Neural cell (in vitro differentiated cells): ENCODE measurements around the gene TMEM164. TPM values are rescaled to one million over a fixed set of nuclear protein-coding genes. Genes with fewer than 3 reads are reported as not detected.

Experiments
- H2AFZ ChIP-seq: fragments of 200-600, 300-800 bp; sonication (generic), shearing (Covaris generic); 2 replicates; pipeline ENCODE4 v1.6.0; 2014; ENCODE audit warnings: low read depth, mild to moderate bottlenecking, antibody characterized with exemption, low read length, moderate library complexity
- H3F3A ChIP-seq: fragments of 200-600 bp; shearing (Covaris generic); 2 replicates; pipeline ENCODE4 v1.6.1; 2016; ENCODE audit warnings: mild to moderate bottlenecking, moderate library complexity, mixed read lengths, antibody characterized with exemption, low read length; ENCODE audit not compliant: insufficient read depth, poor library complexity, severe bottlenecking
- H3K27ac ChIP-seq: fragments of 200-600, 300-800 bp; sonication (generic), shearing (Covaris generic); 2 replicates; pipeline ENCODE4 v1.5.1; 2014; ENCODE audit warnings: mild to moderate bottlenecking, low read length, moderate library complexity
- H3K27me3 ChIP-seq: fragments of 300-800, 200-600 bp; sonication (generic), shearing (Covaris generic); 2 replicates; pipeline ENCODE4 v1.6.0; 2014; ENCODE audit warnings: mild to moderate bottlenecking, low read depth, low read length, moderate library complexity; ENCODE audit not compliant: insufficient read depth
- H3K36me3 ChIP-seq: fragments of 300-800, 200-600 bp; sonication (generic), shearing (Covaris generic); 2 replicates; pipeline ENCODE4 v1.5.1; 2014; ENCODE audit warnings: mild to moderate bottlenecking, antibody characterized with exemption, low read length, moderate library complexity; ENCODE audit not compliant: insufficient read depth
- H3K4me2 ChIP-seq: fragments of 300-800, 200-600 bp; sonication (generic), shearing (Covaris generic); 2 replicates; pipeline ENCODE4 v1.6.0; 2014; ENCODE audit warnings: mild to moderate bottlenecking, low read length
- H3K4me3 ChIP-seq: fragments of 300-800, 200-600 bp; sonication (generic), shearing (Covaris generic); 2 replicates; pipeline ENCODE4 v1.5.1; 2014; ENCODE audit warnings: mild to moderate bottlenecking, low read length, moderate library complexity
- H3K79me2 ChIP-seq: fragments of 200-600 bp; shearing (Covaris generic); replicated peaks from 2 replicates; pipeline ENCODE4 v1.6.0; 2014; ENCODE audit warnings: mild to moderate bottlenecking, low read length, moderate library complexity; ENCODE audit not compliant: insufficient read depth
- H3K9ac ChIP-seq: fragments of 300-800, 200-600 bp; sonication (generic), shearing (Covaris generic); 2 replicates; pipeline ENCODE4 v1.6.1; 2016; ENCODE audit warnings: mild to moderate bottlenecking, low read length, mixed read lengths
- H3K9me2 ChIP-seq: fragments of 200-600 bp; shearing (Covaris generic); 2 replicates; pipeline ENCODE4 v1.6.1; 2016; ENCODE audit warnings: mild to moderate bottlenecking, low read length, mixed read lengths; ENCODE audit not compliant: insufficient read depth
- H3K9me3 ChIP-seq: fragments of 200-600, 300-800 bp; sonication (generic), shearing (Covaris generic); 2 replicates; pipeline ENCODE4 v1.6.1; 2016; ENCODE audit warnings: mild to moderate bottlenecking, mixed run types, low read length, moderate library complexity, mixed read lengths
- H4K20me1 ChIP-seq: fragments of 200-600 bp; shearing (Covaris generic); 2 replicates; pipeline ENCODE4 v1.6.1; 2016; ENCODE audit warnings: mild to moderate bottlenecking, mixed run types; ENCODE audit not compliant: insufficient read depth
- EP300 ChIP-seq: fragments of 450-650 bp; conservative IDR thresholded peaks from 2 replicates; pipeline ENCODE4 v1.6.1; 2014; ENCODE audit warnings: antibody characterized with exemption, mild to moderate bottlenecking, moderate library complexity; ENCODE audit not compliant: poor library complexity, severe bottlenecking
- EZH2 ChIP-seq: fragments of 200-600, 300-800 bp; shearing (Covaris generic), sonication (generic); IDR thresholded peaks from 2 replicates; pipeline ENCODE4 v1.6.1; 2014; ENCODE audit warnings: antibody characterized with exemption, low read length, borderline replicate concordance, mild to moderate bottlenecking; ENCODE audit not compliant: insufficient read depth, poor library complexity, severe bottlenecking
- MXI1 ChIP-seq: fragments of 450-650 bp; conservative IDR thresholded peaks from 2 replicates; pipeline ENCODE4 v1.6.1; 2014; ENCODE audit warnings: antibody characterized with exemption, mild to moderate bottlenecking; ENCODE audit not compliant: poor library complexity, severe bottlenecking
- POLR2AphosphoS5 ChIP-seq: IDR thresholded peaks from 2 replicates; pipeline ENCODE4 v1.6.1; 2012
- RAD21 ChIP-seq: fragments of 450-650 bp; conservative IDR thresholded peaks from 2 replicates; pipeline ENCODE4 v1.6.1; 2014; ENCODE audit warnings: antibody characterized with exemption, mild to moderate bottlenecking, moderate library complexity
- SMC3 ChIP-seq: fragments of 450-650 bp; conservative IDR thresholded peaks from 2 replicates; pipeline ENCODE4 v1.6.1; 2014; ENCODE audit warnings: antibody characterized with exemption, mild to moderate bottlenecking, moderate library complexity; ENCODE audit not compliant: poor library complexity
- TAF1 ChIP-seq: IDR thresholded peaks from 2 replicates; pipeline ENCODE4 v1.6.1; 2012; ENCODE audit warnings: low read depth
- polyA plus RNA-seq: library from polyadenylated mRNA; depleted of rRNA; stranded (reverse); fragments of >200 nt; gene quantifications from 2 replicates; pipeline ENCODE4 v1.2.3, GENCODE V29; 2014
- TF ChIP-seq, protein P1 (sequence below): IDR thresholded peaks from 2 replicates; pipeline ENCODE4 v1.6.1; 2012; ENCODE audit warnings: borderline replicate concordance
- TF ChIP-seq, protein P2 (sequence below): fragments of 450-650 bp; IDR thresholded peaks from 2 replicates; pipeline ENCODE4 v1.5.1; 2014; ENCODE audit warnings: antibody characterized with exemption, mild to moderate bottlenecking, moderate library complexity; ENCODE audit not compliant: poor library complexity, severe bottlenecking

TMEM164 gene
- polyA plus RNA-seq, 1 donor from 2014 or later, result 52.8 TPM

DNA sequence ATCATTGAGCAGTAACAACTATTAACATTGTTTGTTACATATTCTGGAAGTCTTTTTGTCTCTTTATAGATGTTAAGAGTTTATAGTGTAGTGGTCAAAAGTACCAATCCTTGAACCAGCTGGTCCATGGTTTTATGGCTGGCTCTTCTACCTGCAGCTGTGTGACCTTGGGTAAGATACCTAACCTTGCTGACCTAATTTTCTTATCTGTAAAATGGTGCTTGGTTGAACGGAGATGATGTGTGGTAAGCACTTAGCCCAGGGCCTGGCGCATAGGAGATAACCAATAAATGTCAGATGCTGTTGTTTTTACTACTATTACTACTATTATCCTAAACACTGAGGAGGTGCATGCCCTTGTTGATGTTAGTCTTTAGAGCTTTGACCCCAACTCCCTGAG lies 116.6 kb downstream of the TMEM164 start:
- H3K9me3 ChIP-seq, result no peaks in the 10 kb centered on the region
- no peak overlapping the region for H3K9ac ChIP-seq
- H3K79me2 ChIP-seq, result no peaks in the 10 kb centered on the region
- no peak overlapping the region for H2AFZ ChIP-seq
- no peak overlapping the region for H3K4me3 ChIP-seq
- H4K20me1 ChIP-seq, result no peaks in the 10 kb centered on the region
- H3K9me2 ChIP-seq, result no peaks in the 10 kb centered on the region
- H3F3A ChIP-seq, result no peaks in the 10 kb centered on the region
- TF ChIP-seq, protein P1, sequence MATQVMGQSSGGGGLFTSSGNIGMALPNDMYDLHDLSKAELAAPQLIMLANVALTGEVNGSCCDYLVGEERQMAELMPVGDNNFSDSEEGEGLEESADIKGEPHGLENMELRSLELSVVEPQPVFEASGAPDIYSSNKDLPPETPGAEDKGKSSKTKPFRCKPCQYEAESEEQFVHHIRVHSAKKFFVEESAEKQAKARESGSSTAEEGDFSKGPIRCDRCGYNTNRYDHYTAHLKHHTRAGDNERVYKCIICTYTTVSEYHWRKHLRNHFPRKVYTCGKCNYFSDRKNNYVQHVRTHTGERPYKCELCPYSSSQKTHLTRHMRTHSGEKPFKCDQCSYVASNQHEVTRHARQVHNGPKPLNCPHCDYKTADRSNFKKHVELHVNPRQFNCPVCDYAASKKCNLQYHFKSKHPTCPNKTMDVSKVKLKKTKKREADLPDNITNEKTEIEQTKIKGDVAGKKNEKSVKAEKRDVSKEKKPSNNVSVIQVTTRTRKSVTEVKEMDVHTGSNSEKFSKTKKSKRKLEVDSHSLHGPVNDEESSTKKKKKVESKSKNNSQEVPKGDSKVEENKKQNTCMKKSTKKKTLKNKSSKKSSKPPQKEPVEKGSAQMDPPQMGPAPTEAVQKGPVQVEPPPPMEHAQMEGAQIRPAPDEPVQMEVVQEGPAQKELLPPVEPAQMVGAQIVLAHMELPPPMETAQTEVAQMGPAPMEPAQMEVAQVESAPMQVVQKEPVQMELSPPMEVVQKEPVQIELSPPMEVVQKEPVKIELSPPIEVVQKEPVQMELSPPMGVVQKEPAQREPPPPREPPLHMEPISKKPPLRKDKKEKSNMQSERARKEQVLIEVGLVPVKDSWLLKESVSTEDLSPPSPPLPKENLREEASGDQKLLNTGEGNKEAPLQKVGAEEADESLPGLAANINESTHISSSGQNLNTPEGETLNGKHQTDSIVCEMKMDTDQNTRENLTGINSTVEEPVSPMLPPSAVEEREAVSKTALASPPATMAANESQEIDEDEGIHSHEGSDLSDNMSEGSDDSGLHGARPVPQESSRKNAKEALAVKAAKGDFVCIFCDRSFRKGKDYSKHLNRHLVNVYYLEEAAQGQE, result no peak
- TF ChIP-seq, protein P2, sequence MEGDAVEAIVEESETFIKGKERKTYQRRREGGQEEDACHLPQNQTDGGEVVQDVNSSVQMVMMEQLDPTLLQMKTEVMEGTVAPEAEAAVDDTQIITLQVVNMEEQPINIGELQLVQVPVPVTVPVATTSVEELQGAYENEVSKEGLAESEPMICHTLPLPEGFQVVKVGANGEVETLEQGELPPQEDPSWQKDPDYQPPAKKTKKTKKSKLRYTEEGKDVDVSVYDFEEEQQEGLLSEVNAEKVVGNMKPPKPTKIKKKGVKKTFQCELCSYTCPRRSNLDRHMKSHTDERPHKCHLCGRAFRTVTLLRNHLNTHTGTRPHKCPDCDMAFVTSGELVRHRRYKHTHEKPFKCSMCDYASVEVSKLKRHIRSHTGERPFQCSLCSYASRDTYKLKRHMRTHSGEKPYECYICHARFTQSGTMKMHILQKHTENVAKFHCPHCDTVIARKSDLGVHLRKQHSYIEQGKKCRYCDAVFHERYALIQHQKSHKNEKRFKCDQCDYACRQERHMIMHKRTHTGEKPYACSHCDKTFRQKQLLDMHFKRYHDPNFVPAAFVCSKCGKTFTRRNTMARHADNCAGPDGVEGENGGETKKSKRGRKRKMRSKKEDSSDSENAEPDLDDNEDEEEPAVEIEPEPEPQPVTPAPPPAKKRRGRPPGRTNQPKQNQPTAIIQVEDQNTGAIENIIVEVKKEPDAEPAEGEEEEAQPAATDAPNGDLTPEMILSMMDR, result no peak
- no peak for TF ChIP-seq SMC3
- TF ChIP-seq MXI1, result no peak
- TF ChIP-seq EP300, result no peak
- TF ChIP-seq RAD21, result no peak
- TF ChIP-seq POLR2AphosphoS5, result no peak
- TF ChIP-seq EZH2, result no peak
- TF ChIP-seq TAF1, result no peak
- H3K4me2 ChIP-seq, result no peak overlapping the region
- H3K27ac ChIP-seq, result no peak overlapping the region
- no peaks in the 10 kb centered on the region for H3K36me3 ChIP-seq
- H3K27me3 ChIP-seq, result no peaks in the 10 kb centered on the region

GRCh38 chrX:110120025-110120424 lies 117.1 kb downstream of the TMEM164 start:
- no peaks in the 10 kb centered on the region for H3K79me2 ChIP-seq
- H3F3A ChIP-seq, result no peaks in the 10 kb centered on the region
- H3K36me3 ChIP-seq, result no peaks in the 10 kb centered on the region
- no peaks in the 10 kb centered on the region for H3K9me3 ChIP-seq
- no peaks in the 10 kb centered on the region for H4K20me1 ChIP-seq
- H3K4me3 ChIP-seq, result no peak overlapping the region
- no peaks in the 10 kb centered on the region for H3K27me3 ChIP-seq
- no peak overlapping the region for H3K4me2 ChIP-seq
- no peaks in the 10 kb centered on the region for H3K9me2 ChIP-seq
- H3K27ac ChIP-seq, result no peak overlapping the region
- no peak for TF ChIP-seq EZH2
- TF ChIP-seq, protein P2, result no peak
- TF ChIP-seq, protein P1, result no peak
- TF ChIP-seq SMC3, result no peak
- no peak for TF ChIP-seq RAD21
- TF ChIP-seq TAF1, result no peak
- no peak for TF ChIP-seq MXI1
- TF ChIP-seq EP300, result no peak
- TF ChIP-seq POLR2AphosphoS5, result no peak
- no peak overlapping the region for H2AFZ ChIP-seq
- no peak overlapping the region for H3K9ac ChIP-seq
